SK-N-MC (cell line): ENCODE measurements around the gene PLEKHG4B.

ENCODE experiments used
- EZH2 ChIP-seq: fragments of 200-600 bp; sonication (generic); IDR thresholded peaks from one replicate; pipeline ENCODE4 v1.6.1; 2017; ENCODE audit warnings: antibody characterized with exemption
- FOXP2 ChIP-seq: optimal IDR thresholded peaks from 2 replicates; pipeline ENCODE3; 2011; ENCODE audit warnings: mild to moderate bottlenecking, moderate library complexity; ENCODE audit not compliant: insufficient read depth; ENCODE audit errors: extremely low read length, control extremely low read depth
- POLR2AphosphoS5 ChIP-seq: IDR thresholded peaks from 2 replicates; pipeline ENCODE4 v1.6.1; 2012; ENCODE audit warnings: mild to moderate bottlenecking, low read depth, low read length, borderline replicate concordance

DNA sequence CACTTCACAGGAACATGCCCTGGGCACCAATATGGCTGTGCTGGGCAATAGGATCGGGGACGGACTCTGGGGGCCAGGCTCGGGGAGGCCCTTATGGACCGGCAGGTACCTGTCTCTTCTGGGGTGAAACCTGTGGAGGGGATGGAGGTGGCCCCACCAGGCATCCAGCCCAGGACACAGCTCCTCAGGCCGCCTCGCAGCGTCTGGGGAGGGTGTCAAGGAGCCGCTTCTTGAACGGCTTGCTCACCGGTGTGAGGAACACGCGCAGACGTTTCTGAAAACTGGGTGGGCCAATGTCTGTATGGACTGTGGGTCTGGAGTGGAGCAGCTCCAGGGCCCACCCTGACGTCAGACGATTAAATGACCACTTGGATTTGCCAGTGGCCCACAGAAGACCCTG lies 45.8 kb downstream of the PLEKHG4B start:
- TF ChIP-seq POLR2AphosphoS5 (no peak), EZH2 (no peak), FOXP2 (no peak)
